ENCODE results near the gene NPIPA1. TPM values are rescaled to one million over a fixed set of nuclear protein-coding genes. Genes with fewer than 3 reads are reported as not detected.
"Not testable (repeated sequence)": the region's sequence is repeated elsewhere in the genome, so short reads cannot be mapped to it uniquely, and the experiment has no call there.

The NPIPA1 gene
- total RNA-seq, 1 experiment from 2014 or later: 116 TPM

DNA sequence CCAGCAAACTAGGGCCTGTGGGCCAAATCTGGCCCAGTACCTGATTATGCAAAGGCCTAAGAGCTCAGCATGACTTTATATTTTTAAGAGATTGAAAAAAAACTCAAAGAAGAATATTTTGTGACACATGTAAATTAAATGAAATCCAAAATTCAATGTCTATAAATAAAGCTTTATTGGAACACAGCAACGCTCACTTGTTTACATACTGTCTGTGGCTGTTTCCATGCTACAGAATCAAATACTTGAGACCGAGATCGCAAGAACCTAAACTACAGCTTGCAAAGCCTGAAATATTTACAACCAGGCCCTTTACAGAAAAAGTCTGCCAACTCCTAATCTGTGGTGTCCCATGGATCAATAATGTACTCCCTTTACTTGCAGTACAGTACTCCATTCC is 32.6 kb downstream of the NPIPA1 start:
- POLR2A ChIA-PET, CTCF ChIA-PET: not testable (repeated sequence)

GRCh38 chr16:14971621-14972228 is 34.5 kb downstream of the NPIPA1 start:
- not testable (repeated sequence) for H3K4me3 Mint-ChIP-seq

More for the DNA sequence above, 32.6 kb downstream of the NPIPA1 start:
- H3K27ac Mint-ChIP-seq; DNase-seq (ENCODE audit: low spot score); H3K36me3 Mint-ChIP-seq; H3K27me3 Mint-ChIP-seq (ENCODE audit: low read depth); ATAC-seq; H3K4me1 Mint-ChIP-seq; H3K9me3 Mint-ChIP-seq; H3K4me3 Mint-ChIP-seq: not testable (repeated sequence)

DNA sequence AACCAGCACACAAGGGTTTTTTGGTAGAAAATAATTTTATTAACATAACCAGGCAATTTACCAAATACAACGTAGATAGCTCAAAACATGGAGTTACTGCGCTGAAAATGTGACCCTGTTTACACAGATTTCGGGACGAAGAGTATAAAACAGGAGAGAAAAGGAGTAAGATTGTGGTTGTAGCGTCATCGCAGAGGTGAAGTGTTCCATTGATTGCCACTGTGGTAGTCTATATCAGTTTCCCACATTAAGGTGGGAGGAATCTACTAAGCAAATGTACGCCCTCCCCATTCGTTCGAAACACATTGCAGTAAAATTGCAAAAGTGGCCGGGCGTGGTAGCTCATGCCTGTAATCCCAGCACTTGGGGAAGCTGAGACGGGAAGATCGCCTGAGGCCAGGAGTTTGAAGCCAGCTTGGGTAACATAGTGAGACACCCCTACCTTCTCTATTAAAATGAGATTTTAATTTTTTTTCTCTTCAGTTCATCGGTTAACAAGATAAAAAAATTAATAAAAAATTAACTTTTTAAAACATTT is 36.6 kb downstream of the NPIPA1 start:
- H3K27ac Mint-ChIP-seq; CTCF ChIA-PET; H3K27me3 Mint-ChIP-seq (ENCODE audit: low read depth); DNase-seq (ENCODE audit: low spot score); H3K36me3 Mint-ChIP-seq; H3K9me3 Mint-ChIP-seq; POLR2A ChIA-PET; ATAC-seq: not testable (repeated sequence)
- Mint-ChIP-seq H3K4me3 (peak overlapping the region; percentile 87), H3K4me1 (peaks cover 15% of the 10 kb centered on the region)

More at GRCh38 chr16:14971621-14972228, 34.5 kb downstream of the NPIPA1 start:
- CTCF ChIA-PET; H3K27me3 Mint-ChIP-seq (ENCODE audit: low read depth); H3K27ac Mint-ChIP-seq; H3K9me3 Mint-ChIP-seq; H3K4me1 Mint-ChIP-seq; H3K36me3 Mint-ChIP-seq; DNase-seq (ENCODE audit: low spot score); POLR2A ChIA-PET; ATAC-seq: not testable (repeated sequence)

- H3K27ac Mint-ChIP-seq: peak overlapping the region; percentile 63
- ATAC-seq; H3K27me3 Mint-ChIP-seq (ENCODE audit: low read depth); H3K9me3 Mint-ChIP-seq; DNase-seq (ENCODE audit: low spot score); H3K36me3 Mint-ChIP-seq: not testable (repeated sequence)
- CTCF ChIA-PET: interaction anchor here (1.1 kb wide), 1 partner anchor 82 kb away, joined by 3 read pairs; the partner anchor contains the start of gene NTAN1
- peak overlapping the region; percentile 87 for H3K4me3 Mint-ChIP-seq
- peaks cover 18% of the 10 kb centered on the region for H3K4me1 Mint-ChIP-seq
- POLR2A ChIA-PET: interaction anchor here (1.1 kb wide), 2 partner anchors 12 to 82 kb away, joined by 3 to 4 read pairs; no protein-coding TSS in a partner anchor
Observed at GRCh38 chr16:14974331-14974655, 37.0 kb downstream of the NPIPA1 start.

DNA sequence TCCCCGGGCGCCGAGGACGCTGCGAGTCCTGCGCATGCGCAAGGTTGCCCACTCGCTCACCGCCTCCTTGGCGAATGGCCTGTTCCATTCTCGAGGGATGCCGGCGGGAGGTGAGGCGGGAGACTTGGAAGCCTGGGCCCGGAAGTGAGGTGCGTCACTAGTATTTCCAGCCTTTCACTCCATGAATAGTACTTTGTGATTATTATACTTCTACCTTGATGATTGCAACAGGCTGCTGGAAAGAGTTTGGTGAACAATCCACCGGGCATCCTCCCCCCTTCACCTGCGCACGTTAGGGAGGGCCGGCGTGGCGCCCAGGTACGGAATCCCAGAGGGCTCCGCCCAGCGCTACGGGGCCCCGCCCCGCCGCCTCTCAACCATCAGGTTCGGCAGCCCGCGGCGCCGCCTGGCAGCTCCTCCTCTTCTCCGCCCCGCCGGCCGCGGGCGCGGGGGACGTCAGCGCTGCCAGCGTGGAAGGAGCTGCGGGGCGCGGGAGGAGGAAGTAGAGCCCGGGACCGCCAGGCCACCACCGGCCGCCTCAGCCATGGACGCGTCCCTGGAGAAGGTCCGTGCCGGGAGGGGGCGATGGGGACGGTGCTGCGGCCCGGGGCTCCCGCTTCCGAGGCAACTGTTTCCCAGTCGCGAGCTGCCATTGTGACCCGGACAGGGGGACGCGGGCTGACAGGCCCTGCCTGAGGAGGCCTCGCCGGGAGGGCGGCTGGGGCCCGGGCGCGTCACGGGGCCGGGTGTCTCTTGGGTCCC is 37.6 kb downstream of the NPIPA1 start, which contains the start of gene PDXDC1:
PDXDC1 (plus strand) TSS at position 371 of the 762 bp plus-strand sequence; CDS start at position 545, 174 bp downstream.
- peak within 1 kb of the TSS; percentile 63 for H3K27ac Mint-ChIP-seq
- H3K9me3 Mint-ChIP-seq; H3K36me3 Mint-ChIP-seq; H3K27me3 Mint-ChIP-seq (ENCODE audit: low read depth): not testable (repeated sequence)
- ChIA-PET POLR2A (interaction anchor here (1.1 kb wide), 2 partner anchors 12 to 82 kb away, joined by 3 to 4 read pairs; no protein-coding TSS in a partner anchor), CTCF (interaction anchor here (0.6 to 1.1 kb wide), 3 partner anchors 81 to 668 kb away, joined by 3 read pairs; partner anchors contain the start of genes MARF1 and NTAN1)
- peak; percentile 97 for DNase-seq (ENCODE audit: low spot score)
- peaks cover 18% of the 10 kb centered on the region for H3K4me1 Mint-ChIP-seq
- peak within 1 kb of the TSS; percentile 87 for H3K4me3 Mint-ChIP-seq
- peak; percentile 94 for ATAC-seq
- TF ChIP-seq MYBL2 (CRISPR knock-in tag; IDR thresholded peaks at IDR 0.05) (0 out of 2 replicates have a peak, but pooled peaks have one; percentile 68), NFE2L1 (CRISPR knock-in tag; IDR thresholded peaks at IDR 0.05) (0 out of 2 replicates have a peak, but pooled peaks have one; percentile 24), JUN (CRISPR knock-in tag; IDR thresholded peaks at IDR 0.05) (0 out of 2 replicates have a peak, but pooled peaks have one; percentile 24), ZBTB43 (CRISPR knock-in tag; IDR thresholded peaks at IDR 0.05) (0 out of 2 replicates have a peak, but pooled peaks have one; percentile 58), KAT7 (CRISPR knock-in tag; IDR thresholded peaks at IDR 0.05; ENCODE audit: borderline replicate concordance) (peak; percentile 84; the same call in 1 of the 2 replicates), FOXP1 (CRISPR knock-in tag; IDR thresholded peaks at IDR 0.05; ENCODE audit: borderline replicate concordance) (peak; percentile 87), HMGXB4 (CRISPR knock-in tag; IDR thresholded peaks at IDR 0.05) (peak; percentile 72)
- TF ChIP-seq, protein P1, sequence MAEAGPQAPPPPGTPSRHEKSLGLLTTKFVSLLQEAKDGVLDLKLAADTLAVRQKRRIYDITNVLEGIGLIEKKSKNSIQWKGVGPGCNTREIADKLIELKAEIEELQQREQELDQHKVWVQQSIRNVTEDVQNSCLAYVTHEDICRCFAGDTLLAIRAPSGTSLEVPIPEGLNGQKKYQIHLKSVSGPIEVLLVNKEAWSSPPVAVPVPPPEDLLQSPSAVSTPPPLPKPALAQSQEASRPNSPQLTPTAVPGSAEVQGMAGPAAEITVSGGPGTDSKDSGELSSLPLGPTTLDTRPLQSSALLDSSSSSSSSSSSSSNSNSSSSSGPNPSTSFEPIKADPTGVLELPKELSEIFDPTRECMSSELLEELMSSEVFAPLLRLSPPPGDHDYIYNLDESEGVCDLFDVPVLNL (CRISPR knock-in tag; IDR thresholded peaks at IDR 0.05; ENCODE audit: borderline replicate concordance, low read depth): 0 out of 2 replicates have a peak, but pooled peaks have one; percentile 38
- TF ChIP-seq, protein P2, sequence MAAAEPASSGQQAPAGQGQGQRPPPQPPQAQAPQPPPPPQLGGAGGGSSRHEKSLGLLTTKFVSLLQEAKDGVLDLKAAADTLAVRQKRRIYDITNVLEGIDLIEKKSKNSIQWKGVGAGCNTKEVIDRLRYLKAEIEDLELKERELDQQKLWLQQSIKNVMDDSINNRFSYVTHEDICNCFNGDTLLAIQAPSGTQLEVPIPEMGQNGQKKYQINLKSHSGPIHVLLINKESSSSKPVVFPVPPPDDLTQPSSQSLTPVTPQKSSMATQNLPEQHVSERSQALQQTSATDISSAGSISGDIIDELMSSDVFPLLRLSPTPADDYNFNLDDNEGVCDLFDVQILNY (CRISPR knock-in tag; IDR thresholded peaks at IDR 0.05): peak; percentile 63; the same call in 1 of the 2 replicates
- TF ChIP-seq, protein P3, sequence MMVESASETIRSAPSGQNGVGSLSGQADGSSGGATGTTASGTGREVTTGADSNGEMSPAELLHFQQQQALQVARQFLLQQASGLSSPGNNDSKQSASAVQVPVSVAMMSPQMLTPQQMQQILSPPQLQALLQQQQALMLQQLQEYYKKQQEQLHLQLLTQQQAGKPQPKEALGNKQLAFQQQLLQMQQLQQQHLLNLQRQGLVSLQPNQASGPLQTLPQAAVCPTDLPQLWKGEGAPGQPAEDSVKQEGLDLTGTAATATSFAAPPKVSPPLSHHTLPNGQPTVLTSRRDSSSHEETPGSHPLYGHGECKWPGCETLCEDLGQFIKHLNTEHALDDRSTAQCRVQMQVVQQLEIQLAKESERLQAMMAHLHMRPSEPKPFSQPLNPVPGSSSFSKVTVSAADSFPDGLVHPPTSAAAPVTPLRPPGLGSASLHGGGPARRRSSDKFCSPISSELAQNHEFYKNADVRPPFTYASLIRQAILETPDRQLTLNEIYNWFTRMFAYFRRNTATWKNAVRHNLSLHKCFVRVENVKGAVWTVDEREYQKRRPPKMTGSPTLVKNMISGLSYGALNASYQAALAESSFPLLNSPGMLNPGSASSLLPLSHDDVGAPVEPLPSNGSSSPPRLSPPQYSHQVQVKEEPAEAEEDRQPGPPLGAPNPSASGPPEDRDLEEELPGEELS (CRISPR knock-in tag; IDR thresholded peaks at IDR 0.05): peak; percentile 74; the same call in 1 of the 2 replicates
